Lower lobe of right lung (tissue), 2 donors: ENCODE measurements around the gene CFAP20DC. TPM values are rescaled to one million over a fixed set of nuclear protein-coding genes. Genes with fewer than 3 reads are reported as not detected.
"Not testable (repeated sequence)": the region's sequence is repeated elsewhere in the genome, so short reads cannot be mapped to it uniquely, and the experiment has no call there.

Experiments used
- ATAC-seq, 2 donors: fragments of 200-7000 bp; cut with Tn5 transposase; one replicate each; pipeline ENCODE4 v1.9.1; 2020 to 2022; ENCODE audit warnings: mild to moderate bottlenecking in 2 of 2, moderate library complexity in 2 of 2
- DNase-seq: peaks from one replicate; pipeline ENCODE4 v3.0.0-alpha.2; 2020
- H3K27ac ChIP-seq: fragments of 200-600 bp; one replicate; pipeline ENCODE4 v1.8.0; 2022
- H3K27me3 ChIP-seq: fragments of 200-600 bp; one replicate; pipeline ENCODE4 v1.8.0; 2022; ENCODE audit warnings: low read depth
- H3K36me3 ChIP-seq: fragments of 200-600 bp; one replicate; pipeline ENCODE4 v1.8.0; 2022; ENCODE audit warnings: mild to moderate bottlenecking
- H3K4me1 ChIP-seq: fragments of 200-600 bp; one replicate; pipeline ENCODE4 v1.8.0; 2022
- H3K4me3 ChIP-seq: fragments of 200-600 bp; one replicate; pipeline ENCODE4 v1.8.0; 2022; ENCODE audit warnings: mild to moderate bottlenecking
- H3K9me3 ChIP-seq: fragments of 200-600 bp; one replicate; pipeline ENCODE4 v1.8.0; 2022
- intact Hi-C: fragments of 100-400 bp; cut with DNase I; formaldehyde crosslinking; loops from one replicate; pipeline ENCODE4 v1.11.0; 2022
- total RNA-seq: library from RNA; stranded (reverse); fragmentation: NEBNext Ultra II Directional; extraction: Animal tissue kit (Norgen Biotek cat#: 25700); gene quantifications from one replicate; pipeline ENCODE4 v1.2.1, GENCODE V29; 2021
- TF ChIP-seq, protein P1 (sequence below): fragments of 200-600 bp; IDR thresholded peaks from one replicate; pipeline ENCODE4 v1.8.0; 2022; ENCODE audit warnings: antibody characterized with exemption, mild to moderate bottlenecking
- donor health status: DM: no; HTN: yes; CAD: no; lungs with severe emphysema.

The CFAP20DC gene
- total RNA-seq, 1 donor from 2014 or later: 0.71 TPM

- DNase-seq (no peak), ATAC-seq (no peak)
- no peaks in the 10 kb centered on the region for H3K27me3 ChIP-seq
- intact Hi-C loops: no loop called here
- no peak overlapping the region for H3K4me3 ChIP-seq
- no peaks in the 10 kb centered on the region for H3K36me3 ChIP-seq
- H3K9me3 ChIP-seq: peaks cover 6% of the 10 kb centered on the region
- H3K27ac ChIP-seq: no peak overlapping the region
- no peaks in the 10 kb centered on the region for H3K4me1 ChIP-seq
- TF ChIP-seq, protein P1, sequence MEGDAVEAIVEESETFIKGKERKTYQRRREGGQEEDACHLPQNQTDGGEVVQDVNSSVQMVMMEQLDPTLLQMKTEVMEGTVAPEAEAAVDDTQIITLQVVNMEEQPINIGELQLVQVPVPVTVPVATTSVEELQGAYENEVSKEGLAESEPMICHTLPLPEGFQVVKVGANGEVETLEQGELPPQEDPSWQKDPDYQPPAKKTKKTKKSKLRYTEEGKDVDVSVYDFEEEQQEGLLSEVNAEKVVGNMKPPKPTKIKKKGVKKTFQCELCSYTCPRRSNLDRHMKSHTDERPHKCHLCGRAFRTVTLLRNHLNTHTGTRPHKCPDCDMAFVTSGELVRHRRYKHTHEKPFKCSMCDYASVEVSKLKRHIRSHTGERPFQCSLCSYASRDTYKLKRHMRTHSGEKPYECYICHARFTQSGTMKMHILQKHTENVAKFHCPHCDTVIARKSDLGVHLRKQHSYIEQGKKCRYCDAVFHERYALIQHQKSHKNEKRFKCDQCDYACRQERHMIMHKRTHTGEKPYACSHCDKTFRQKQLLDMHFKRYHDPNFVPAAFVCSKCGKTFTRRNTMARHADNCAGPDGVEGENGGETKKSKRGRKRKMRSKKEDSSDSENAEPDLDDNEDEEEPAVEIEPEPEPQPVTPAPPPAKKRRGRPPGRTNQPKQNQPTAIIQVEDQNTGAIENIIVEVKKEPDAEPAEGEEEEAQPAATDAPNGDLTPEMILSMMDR: no peak
Measured at GRCh38 chr3:58989163-58989562, 60.7 kb downstream of the CFAP20DC start.

GRCh38 chr3:58988041-58988440, 61.8 kb downstream of the CFAP20DC start:
- TF ChIP-seq, protein P1: no peak
- intact Hi-C loops: no loop called here
- no peak overlapping the region for H3K27ac ChIP-seq
- H3K9me3 ChIP-seq: peaks cover 6% of the 10 kb centered on the region
- H3K36me3 ChIP-seq: no peaks in the 10 kb centered on the region
- ATAC-seq: no peak
- no peak for DNase-seq
- H3K4me3 ChIP-seq: no peak overlapping the region
- H3K4me1 ChIP-seq: no peaks in the 10 kb centered on the region
- no peaks in the 10 kb centered on the region for H3K27me3 ChIP-seq

- Histone ChIP-seq H3K9me3 (peaks cover 6% of the 10 kb centered on the region), H3K27me3 (no peaks in the 10 kb centered on the region), H3K4me1 (no peaks in the 10 kb centered on the region), H3K36me3 (no peaks in the 10 kb centered on the region), H3K4me3 (no peak overlapping the region), H3K27ac (no peak overlapping the region)
- TF ChIP-seq, protein P1: no peak
- no peak for ATAC-seq
- intact Hi-C loops: no loop called here
- DNase-seq: no peak
Measured at GRCh38 chr3:58986654-58987053, 63.2 kb downstream of the CFAP20DC start.

GRCh38 chr3:58979840-58980239, 70.0 kb downstream of the CFAP20DC start:
- DNase-seq (no peak), ATAC-seq (no peak)
- H3K4me3 ChIP-seq: no peak overlapping the region
- no peaks in the 10 kb centered on the region for H3K4me1 ChIP-seq
- TF ChIP-seq, protein P1: no peak
- intact Hi-C loops: no loop called here
- no peak overlapping the region for H3K27ac ChIP-seq
- H3K9me3 ChIP-seq: no peaks in the 10 kb centered on the region
- no peaks in the 10 kb centered on the region for H3K36me3 ChIP-seq
- H3K27me3 ChIP-seq: no peaks in the 10 kb centered on the region

- Histone ChIP-seq H3K4me1 (no peaks in the 10 kb centered on the region), H3K36me3 (no peaks in the 10 kb centered on the region), H3K9me3 (no peaks in the 10 kb centered on the region), H3K4me3 (no peak overlapping the region), H3K27ac (no peak overlapping the region), H3K27me3 (no peaks in the 10 kb centered on the region)
- DNase-seq: no peak
- intact Hi-C loops: no loop called here
- TF ChIP-seq, protein P1: no peak
- ATAC-seq: no peak
Measured at GRCh38 chr3:58973796-58974195, 76.0 kb downstream of the CFAP20DC start.

DNA sequence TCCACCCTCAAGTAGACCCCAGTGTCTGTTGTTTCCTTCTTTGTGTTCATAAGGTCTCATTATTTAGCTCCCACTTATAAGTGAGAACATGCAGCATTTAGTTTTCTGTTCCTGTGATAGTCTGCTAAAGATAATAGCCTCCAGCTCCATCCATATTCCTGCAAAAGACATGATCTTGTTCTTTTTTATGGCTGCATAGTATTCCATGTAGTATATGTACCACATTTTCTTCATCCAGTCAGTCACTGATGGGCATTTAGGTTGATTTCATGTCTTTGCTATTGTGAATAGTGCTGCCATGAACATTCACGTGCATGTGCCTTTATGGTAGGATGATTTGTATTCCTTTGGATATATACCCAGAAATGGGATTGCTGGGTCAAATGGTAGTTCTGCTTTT, 82.0 kb downstream of the CFAP20DC start:
- H3K4me3 ChIP-seq, H3K27ac ChIP-seq, H3K36me3 ChIP-seq, intact Hi-C loops, H3K4me1 ChIP-seq, DNase-seq, H3K27me3 ChIP-seq, ATAC-seq, H3K9me3 ChIP-seq: not testable (repeated sequence)
